ENCODE data around the gene ZP3.
"Not testable (repeated sequence)": the region's sequence is repeated elsewhere in the genome, so short reads cannot be mapped to it uniquely, and the experiment has no call there.

Gene ZP3

GRCh38 chr7:76424413-76425111, at the start of gene ZP3:
Gene ZP3, plus strand, starts transcription at chr7:76424950. Its CDS starts 15 bp downstream, at chr7:76424965.
- no peak for DNase-seq

- no peak for DNase-seq
These were observed 49.5 kb upstream of the ZP3 start for GRCh38 chr7:76375251-76375650.

- DNase-seq, result peak in 1 of 51 donors; percentile 7
These were observed 47.4 kb upstream of the ZP3 start for GRCh38 chr7:76377186-76377918.

GRCh38 chr7:76380623-76380966, 44.2 kb upstream of the ZP3 start:
- no peak for DNase-seq

GRCh38 chr7:76381814-76382213, 42.9 kb upstream of the ZP3 start:
- no peak for DNase-seq

GRCh38 chr7:76383089-76383944, 41.4 kb upstream of the ZP3 start:
- no peak for DNase-seq

GRCh38 chr7:76386691-76387260, 38.0 kb upstream of the ZP3 start:
- DNase-seq, result no peak

GRCh38 chr7:76387789-76388188, 37.0 kb upstream of the ZP3 start:
- not testable (repeated sequence) for DNase-seq

GRCh38 chr7:76390092-76390491, 34.7 kb upstream of the ZP3 start:
- DNase-seq, result no peak

- DNase-seq, result no peak
These were observed 32.1 kb upstream of the ZP3 start for GRCh38 chr7:76392531-76393115.

- peak; percentile 45 to 94 (median 83) for DNase-seq
These were observed 31.4 kb upstream of the ZP3 start for GRCh38 chr7:76393116-76394031.

GRCh38 chr7:76394957-76395356, 29.8 kb upstream of the ZP3 start:
- DNase-seq, result peak in 1 of 51 donors; percentile 38

GRCh38 chr7:76395605-76395964, 29.2 kb upstream of the ZP3 start:
- not testable (repeated sequence) for DNase-seq

- peak in 7 of 51 donors; percentile 2 to 50 (median 24) for DNase-seq
These were observed 28.6 kb upstream of the ZP3 start for GRCh38 chr7:76395965-76396726.

GRCh38 chr7:76396864-76397263, 27.9 kb upstream of the ZP3 start:
- no peak for DNase-seq

- DNase-seq, result peak in 47 of 51 donors; percentile 6 to 76 (median 51)
These were observed 27.2 kb upstream of the ZP3 start for GRCh38 chr7:76397409-76398183.

- no peak for DNase-seq
These were observed 24.5 kb upstream of the ZP3 start for GRCh38 chr7:76400248-76400647.

- peak in 1 of 51 donors; percentile 4 for DNase-seq
These were observed 21.7 kb upstream of the ZP3 start for GRCh38 chr7:76403097-76403496.

All from hypothalamus (tissue), 51 donors.